Cardiac muscle cell (in vitro differentiated cells and primary cell): ENCODE measurements around the gene CACNA2D3. TPM values are rescaled to one million over a fixed set of nuclear protein-coding genes. Genes with fewer than 3 reads are reported as not detected.
A peak's percentile ranks its signal among the peaks of the same experiment; 100 is the strongest.

Source experiments
- DNase-seq, 2 donors: peaks; one replicate each; pipeline versions ENCODE4 v3.0.0 to v3.0.0-alpha.2; 2010 to 2017; ENCODE audit warnings: low read depth in 1 of 2, low spot score in 1 of 2
- H3K27ac ChIP-seq: fragments of 200-600 bp; sonication (generic); 2 replicates; pipeline ENCODE4 v1.5.1; 2016
- H3K27me3 ChIP-seq: fragments of 200-600 bp; sonication (generic); 2 replicates; pipeline ENCODE4 v1.6.0; 2016; ENCODE audit warnings: control low read depth
- H3K36me3 ChIP-seq: fragments of 200-600 bp; sonication (generic); 2 replicates; pipeline ENCODE4 v1.5.1; 2016; ENCODE audit warnings: control low read depth
- H3K4me1 ChIP-seq: fragments of 200-600 bp; sonication (generic); 2 replicates; pipeline ENCODE4 v1.8.1; 2017; ENCODE audit warnings: low read depth, mild to moderate bottlenecking, mixed run types
- H3K4me3 ChIP-seq: fragments of 200-600 bp; sonication (generic); 2 replicates; pipeline ENCODE4 v1.5.1; 2016; ENCODE audit warnings: mild to moderate bottlenecking
- H3K9me3 ChIP-seq: fragments of 200-600 bp; sonication (generic); 2 replicates; pipeline ENCODE4 v1.5.1; 2017; ENCODE audit warnings: low read depth, mild to moderate bottlenecking, control low read depth
- CTCF ChIP-seq: IDR thresholded peaks from 2 replicates; pipeline ENCODE4 v1.5.1; 2012; ENCODE audit warnings: low read depth, mild to moderate bottlenecking, low read length
- polyA plus RNA-seq: library from polyadenylated mRNA; unstranded; fragments of >200 nt; fragmentation: Nextera tagmentation; extraction: Ambion mirVana; gene quantifications from 2 replicates; pipeline ENCODE4 v1.2.1, GENCODE V29; 2016
- total RNA-seq: library from RNA; depleted of rRNA; stranded (reverse); fragments of >200 nt; gene quantifications from 2 replicates; pipeline ENCODE4 v1.2.3, GENCODE V29; 2016

The CACNA2D3 gene
- total and polyA plus RNA-seq, 2 experiments from 2014 or later: 0.45 to 0.59 TPM

- Histone ChIP-seq H3K4me1 (peaks cover 10% of the 10 kb centered on the region), H3K4me3 (no peak overlapping the region), H3K9me3 (no peaks in the 10 kb centered on the region), H3K27me3 (no peaks in the 10 kb centered on the region), H3K36me3 (no peaks in the 10 kb centered on the region), H3K27ac (no peak overlapping the region)
- no peak for TF ChIP-seq CTCF
- no peak for DNase-seq
Measured at GRCh38 chr3:54865316-54865715, 743.0 kb downstream of the CACNA2D3 start.

GRCh38 chr3:54866251-54866650 lies 743.9 kb downstream of the CACNA2D3 start:
- H3K27me3 ChIP-seq: no peaks in the 10 kb centered on the region
- no peak overlapping the region for H3K27ac ChIP-seq
- DNase-seq: no peak
- H3K36me3 ChIP-seq: no peaks in the 10 kb centered on the region
- H3K4me3 ChIP-seq: no peak overlapping the region
- TF ChIP-seq CTCF: no peak
- peaks cover 3% of the 10 kb centered on the region for H3K4me1 ChIP-seq
- no peaks in the 10 kb centered on the region for H3K9me3 ChIP-seq

GRCh38 chr3:54870423-54870822 lies 748.1 kb downstream of the CACNA2D3 start:
- Histone ChIP-seq H3K9me3 (no peaks in the 10 kb centered on the region), H3K27me3 (no peaks in the 10 kb centered on the region), H3K4me1 (peaks cover 5% of the 10 kb centered on the region), H3K27ac (no peak overlapping the region), H3K36me3 (no peaks in the 10 kb centered on the region), H3K4me3 (no peak overlapping the region)
- peak; percentile 71 for TF ChIP-seq CTCF
- peak; percentile 76 to 93 for DNase-seq

- no peak for TF ChIP-seq CTCF
- peaks cover 20% of the 10 kb centered on the region for H3K4me1 ChIP-seq
- no peaks in the 10 kb centered on the region for H3K27me3 ChIP-seq
- H3K27ac ChIP-seq: no peak overlapping the region
- H3K36me3 ChIP-seq: no peaks in the 10 kb centered on the region
- no peak overlapping the region for H3K4me3 ChIP-seq
- DNase-seq: no peak
- no peaks in the 10 kb centered on the region for H3K9me3 ChIP-seq
Measured at GRCh38 chr3:54871867-54872266, 749.5 kb downstream of the CACNA2D3 start.

- Histone ChIP-seq H3K4me1 (peaks cover 34% of the 10 kb centered on the region), H3K27me3 (no peaks in the 10 kb centered on the region), H3K27ac (no peak overlapping the region), H3K36me3 (no peaks in the 10 kb centered on the region), H3K9me3 (no peaks in the 10 kb centered on the region), H3K4me3 (no peak overlapping the region)
- TF ChIP-seq CTCF: no peak
- DNase-seq: no peak
Measured at GRCh38 chr3:54873059-54874010, 751.0 kb downstream of the CACNA2D3 start.
